Left lung (tissue), 10 donors: ENCODE data around the gene ING3. TPM values are rescaled to one million over a fixed set of nuclear protein-coding genes. Genes with fewer than 3 reads are reported as not detected.

Experiments
- ATAC-seq: fragments of 200-7000 bp; cut with Tn5 transposase; one replicate; pipeline ENCODE4 v1.9.1; 2020; ENCODE audit warnings: moderate library complexity
- DNase-seq, 4 donors: peaks; one replicate each; pipeline ENCODE4 v3.0.0-alpha.2; 2013 to 2020
- H3K27ac ChIP-seq, 2 donors: fragments of 200-600 bp; sonication (generic) in 1 of 2; one replicate each; pipeline versions ENCODE4 v1.5.0 to v1.8.0; 2020 to 2021
- H3K27me3 ChIP-seq, 2 donors: fragments of 200-600 bp; sonication (generic) in 1 of 2; one replicate each; pipeline versions ENCODE4 v1.5.0 to v1.8.0; 2020 to 2021
- H3K36me3 ChIP-seq, 2 donors: fragments of 200-600 bp; sonication (generic) in 1 of 2; one replicate each; pipeline versions ENCODE4 v1.5.0 to v1.8.0; 2020 to 2021
- H3K4me1 ChIP-seq, 2 donors: fragments of 200-600 bp; one replicate each; pipeline ENCODE4 v1.8.0; 2021
- H3K4me3 ChIP-seq, 2 donors: fragments of 200-600 bp; sonication (generic) in 1 of 2; one replicate each; pipeline versions ENCODE4 v1.5.0 to v1.8.0; 2020 to 2021; ENCODE audit warnings: mild to moderate bottlenecking in 1 of 2
- H3K9me3 ChIP-seq, 2 donors: fragments of 200-600 bp; sonication (generic) in 1 of 2; one replicate each; pipeline versions ENCODE4 v1.5.0 to v1.8.0; 2020 to 2021
- CTCF ChIP-seq, 2 donors: fragments of 200-600 bp; sonication (generic) in 1 of 2; IDR thresholded peaks; one replicate each; pipeline versions ENCODE4 v1.5.0 to v1.8.0; 2021; ENCODE audit warnings: antibody characterized with exemption in 2 of 2
- intact Hi-C, 2 donors: fragments of 100-400 bp; cut with DNase I; formaldehyde crosslinking; loops; one replicate each; pipeline versions ENCODE4 v1.11.2 to v1.14.2; 2022
- polyA plus RNA-seq, 6 donors: library from polyadenylated mRNA; unstranded; fragments of 120-200 nt; gene quantifications; one replicate each; pipeline ENCODE4 v1.2.1, GENCODE V29; 2013; ENCODE audit not compliant: insufficient read length in 6 of 6
- total RNA-seq, 2 donors: library from RNA; stranded (reverse); fragmentation: NEBNext Ultra II Directional; extraction: Animal tissue kit (Norgen Biotek cat#: 25700); gene quantifications; one replicate each; pipeline ENCODE4 v1.2.1, GENCODE V29; 2021
- donor health status: DM: no; HTN: yes; CAD: no.
- donor health status: DM: no; HTN: no; CAD: no.

Gene ING3
- total and polyA plus RNA-seq, 8 donors: 13.1 to 40.6 (median 34.5) TPM

GRCh38 chr7:120991161-120991560 is 40.6 kb downstream of the ING3 start:
- Histone ChIP-seq H3K36me3 (no peaks in the 10 kb centered on the region), H3K4me1 (peaks cover 0 to 53% of the 10 kb centered on the region in 2 donors), H3K27ac (peak overlapping the region; percentile 25 to 91), H3K4me3 (peak overlapping the region in 1 of 2 donors; percentile 13), H3K9me3 (no peaks in the 10 kb centered on the region), H3K27me3 (peaks cover 0 to 34% of the 10 kb centered on the region in 2 donors)
- no peak for ATAC-seq
- no peak for TF ChIP-seq CTCF (IDR thresholded peaks at IDR 0.05)
- intact Hi-C loops: no loop called here
- no peak for DNase-seq

- TF ChIP-seq CTCF (IDR thresholded peaks at IDR 0.05): no peak
- Histone ChIP-seq H3K4me1 (peaks cover 0 to 57% of the 10 kb centered on the region in 2 donors), H3K27ac (peak overlapping the region; percentile 25 to 91), H3K27me3 (peaks cover 0 to 34% of the 10 kb centered on the region in 2 donors), H3K9me3 (no peaks in the 10 kb centered on the region), H3K36me3 (no peaks in the 10 kb centered on the region), H3K4me3 (peak overlapping the region in 1 of 2 donors; percentile 13)
- no peak for DNase-seq
- intact Hi-C loops: no loop called here
- no peak for ATAC-seq
These were observed 41.0 kb downstream of the ING3 start for GRCh38 chr7:120991581-120991980.

GRCh38 chr7:120992272-120992964 is 41.8 kb downstream of the ING3 start:
- Histone ChIP-seq H3K4me3 (no peak overlapping the region), H3K27me3 (peaks cover 0 to 34% of the 10 kb centered on the region in 2 donors), H3K9me3 (no peaks in the 10 kb centered on the region), H3K4me1 (peaks cover 0 to 65% of the 10 kb centered on the region in 2 donors), H3K36me3 (no peaks in the 10 kb centered on the region), H3K27ac (peak overlapping the region in 1 of 2 donors; percentile 91)
- DNase-seq (no peak), ATAC-seq (no peak)
- intact Hi-C loops: no loop called here
- TF ChIP-seq CTCF (IDR thresholded peaks at IDR 0.05): no peak

GRCh38 chr7:120992965-120993494 is 42.5 kb downstream of the ING3 start:
- DNase-seq: no peak
- Histone ChIP-seq H3K4me3 (no peak overlapping the region), H3K36me3 (no peaks in the 10 kb centered on the region), H3K27ac (no peak overlapping the region), H3K9me3 (no peaks in the 10 kb centered on the region), H3K27me3 (peaks cover 0 to 34% of the 10 kb centered on the region in 2 donors), H3K4me1 (peaks cover 0 to 69% of the 10 kb centered on the region in 2 donors)
- no peak for TF ChIP-seq CTCF (IDR thresholded peaks at IDR 0.05)
- intact Hi-C loops: no loop called here
- no peak for ATAC-seq

GRCh38 chr7:120993553-120994191 is 43.1 kb downstream of the ING3 start:
- Histone ChIP-seq H3K27me3 (peaks cover 0 to 29% of the 10 kb centered on the region in 2 donors), H3K4me3 (no peak overlapping the region), H3K9me3 (no peaks in the 10 kb centered on the region), H3K27ac (no peak overlapping the region), H3K4me1 (peaks cover 0 to 67% of the 10 kb centered on the region in 2 donors), H3K36me3 (no peaks in the 10 kb centered on the region)
- DNase-seq: no peak
- no peak for TF ChIP-seq CTCF (IDR thresholded peaks at IDR 0.05)
- intact Hi-C loops: no loop called here
- ATAC-seq: no peak
